Measurements from ENCODE around the gene MRPS21. TPM values are rescaled to one million over a fixed set of nuclear protein-coding genes. Genes with fewer than 3 reads are reported as not detected.
A peak's percentile ranks its signal among the peaks of the same experiment; 100 is the strongest.

The MRPS21 gene
- total RNA-seq, 4 donors from 2014 or later, result 27.4 to 61.0 (median 48.6) TPM

DNA sequence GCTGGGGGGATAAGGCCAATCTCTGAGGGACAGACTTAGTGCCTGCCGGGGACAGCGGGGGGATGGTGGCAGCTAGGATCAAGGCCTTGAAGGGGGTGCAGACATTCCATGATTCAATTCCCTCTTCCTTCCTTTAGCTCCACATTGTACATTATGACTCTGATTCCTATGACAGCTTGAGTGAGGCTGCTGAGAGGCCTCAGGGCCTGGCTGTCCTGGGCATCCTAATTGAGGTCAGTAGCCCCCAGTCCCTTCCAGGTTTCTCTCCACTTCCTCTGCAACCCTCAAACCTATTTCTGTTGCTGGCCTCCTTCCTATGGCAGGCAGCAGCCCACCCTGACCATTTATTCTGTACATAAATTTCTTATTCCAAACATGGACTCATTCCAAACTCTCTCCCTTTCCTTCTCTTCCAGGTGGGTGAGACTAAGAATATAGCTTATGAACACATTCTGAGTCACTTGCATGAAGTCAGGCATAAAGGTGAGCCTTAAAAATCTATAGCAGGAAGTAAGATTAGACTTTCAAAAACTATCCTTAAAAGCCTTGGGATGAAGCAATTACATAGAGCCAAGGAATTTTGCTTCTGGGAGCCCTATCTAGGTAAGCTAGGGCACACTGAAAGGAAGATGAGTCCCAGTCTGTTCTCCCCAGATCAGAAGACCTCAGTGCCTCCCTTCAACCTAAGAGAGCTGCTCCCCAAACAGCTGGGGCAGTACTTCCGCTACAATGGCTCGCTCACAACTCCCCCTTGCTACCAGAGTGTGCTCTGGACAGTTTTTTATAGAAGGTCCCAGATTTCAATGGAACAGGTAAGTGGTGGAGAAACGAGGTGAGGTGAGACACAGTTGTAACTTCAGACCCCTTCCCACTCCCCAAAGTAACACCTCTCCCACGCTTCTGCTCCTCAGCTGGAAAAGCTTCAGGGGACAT lies 31.0 kb upstream of the MRPS21 start:
- TF ChIP-seq, protein P1, sequence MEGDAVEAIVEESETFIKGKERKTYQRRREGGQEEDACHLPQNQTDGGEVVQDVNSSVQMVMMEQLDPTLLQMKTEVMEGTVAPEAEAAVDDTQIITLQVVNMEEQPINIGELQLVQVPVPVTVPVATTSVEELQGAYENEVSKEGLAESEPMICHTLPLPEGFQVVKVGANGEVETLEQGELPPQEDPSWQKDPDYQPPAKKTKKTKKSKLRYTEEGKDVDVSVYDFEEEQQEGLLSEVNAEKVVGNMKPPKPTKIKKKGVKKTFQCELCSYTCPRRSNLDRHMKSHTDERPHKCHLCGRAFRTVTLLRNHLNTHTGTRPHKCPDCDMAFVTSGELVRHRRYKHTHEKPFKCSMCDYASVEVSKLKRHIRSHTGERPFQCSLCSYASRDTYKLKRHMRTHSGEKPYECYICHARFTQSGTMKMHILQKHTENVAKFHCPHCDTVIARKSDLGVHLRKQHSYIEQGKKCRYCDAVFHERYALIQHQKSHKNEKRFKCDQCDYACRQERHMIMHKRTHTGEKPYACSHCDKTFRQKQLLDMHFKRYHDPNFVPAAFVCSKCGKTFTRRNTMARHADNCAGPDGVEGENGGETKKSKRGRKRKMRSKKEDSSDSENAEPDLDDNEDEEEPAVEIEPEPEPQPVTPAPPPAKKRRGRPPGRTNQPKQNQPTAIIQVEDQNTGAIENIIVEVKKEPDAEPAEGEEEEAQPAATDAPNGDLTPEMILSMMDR (IDR thresholded peaks at IDR 0.05), result no peak
- TF ChIP-seq POLR2A (IDR thresholded peaks at IDR 0.05), result no peak
- 81 to 83% methylated on average over 6 of the region's 6 CpGs for WGBS, 2 donors
- Histone ChIP-seq H3K27me3 (no peaks in the 10 kb centered on the region), H3K9me3 (no peaks in the 10 kb centered on the region), H3K27ac (no peak overlapping the region), H3K4me3 (replicated peaks in 1 of 3) (no peak overlapping the region), H3K36me3 (peaks cover 17 to 20% of the 10 kb centered on the region in 2 donors), H3K4me1 (peaks cover 11 to 35% of the 10 kb centered on the region in 2 donors)
- intact Hi-C loops (cut with DNase I), result no loop called here
- DNase-seq, result no peak

DNA sequence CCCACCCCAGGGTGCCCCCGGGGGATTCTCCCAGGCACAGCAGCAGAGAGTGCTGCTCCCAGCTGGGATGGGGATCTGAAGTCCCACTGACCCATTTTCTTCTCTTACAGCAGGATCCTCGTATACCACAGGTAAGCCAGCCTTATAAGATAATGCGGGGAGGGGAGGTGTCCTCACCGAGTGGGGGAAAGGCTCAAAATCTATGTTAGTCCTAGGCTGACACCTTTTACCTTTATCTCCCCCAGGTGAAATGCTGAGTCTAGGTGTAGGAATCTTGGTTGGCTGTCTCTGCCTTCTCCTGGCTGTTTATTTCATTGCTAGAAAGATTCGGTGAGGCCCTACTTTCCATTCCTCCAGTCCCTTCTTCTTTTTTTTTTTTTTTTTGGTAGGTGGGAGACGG lies 30.1 kb upstream of the MRPS21 start:
- peaks cover 16 to 30% of the 10 kb centered on the region in 2 donors for H3K4me1 ChIP-seq
- no peaks in the 10 kb centered on the region for H3K27me3 ChIP-seq
- 77 to 86% methylated on average over 6 of the region's 6 CpGs for WGBS, 2 donors
- no peak overlapping the region for H3K27ac ChIP-seq
- H3K9me3 ChIP-seq, result no peaks in the 10 kb centered on the region
- no peak overlapping the region for H3K4me3 ChIP-seq (replicated peaks in 1 of 3)
- TF ChIP-seq, protein P1 (IDR thresholded peaks at IDR 0.05), result no peak
- TF ChIP-seq POLR2A (IDR thresholded peaks at IDR 0.05), result no peak
- H3K36me3 ChIP-seq, result peaks cover 17 to 20% of the 10 kb centered on the region in 2 donors
- DNase-seq, result no peak
- intact Hi-C loops (cut with DNase I), result no loop called here

DNA sequence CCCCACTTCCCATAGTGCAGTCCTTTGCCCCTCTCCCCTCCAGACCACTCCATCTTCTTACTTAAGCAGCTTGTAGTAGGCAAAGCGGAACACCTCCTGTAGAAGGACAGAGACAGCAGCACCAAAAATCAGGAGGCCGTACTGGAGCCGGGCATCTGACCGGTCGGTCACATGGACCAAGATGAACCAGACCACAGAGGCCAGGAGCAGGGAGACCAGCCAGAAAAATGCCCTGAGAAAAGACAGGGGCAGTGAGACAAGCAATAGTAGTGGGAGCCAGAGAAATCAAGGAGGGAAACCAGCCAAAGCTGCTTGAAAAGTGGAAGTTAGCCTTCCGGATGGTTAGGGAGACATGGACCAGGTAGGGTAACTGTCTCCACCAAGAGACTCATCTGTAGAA lies 25.8 kb upstream of the MRPS21 start:
- Histone ChIP-seq H3K27me3 (no peaks in the 10 kb centered on the region), H3K27ac (peak overlapping the region; percentile 76 to 96 (median 79))
- 28 to 30% methylated on average over 6 of the region's 6 CpGs for WGBS, 2 donors

DNA sequence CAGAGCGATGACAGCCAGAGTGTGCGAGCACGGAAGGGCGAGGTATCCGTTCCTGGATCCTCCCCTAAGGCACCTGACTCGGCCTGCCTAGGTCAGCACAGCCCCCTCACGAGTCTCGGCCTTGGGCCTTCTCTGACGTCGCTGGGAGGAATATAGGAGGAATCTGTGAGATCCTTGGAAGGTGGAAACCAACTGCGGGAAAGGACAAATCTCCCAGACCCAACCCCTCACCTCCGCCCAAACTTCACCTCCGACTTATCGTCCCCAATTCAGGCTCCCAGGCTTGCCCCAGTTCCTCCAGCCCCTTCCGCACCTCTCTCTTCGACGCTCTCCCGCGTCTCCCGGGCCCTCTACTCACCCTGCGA lies 25.3 kb upstream of the MRPS21 start:
- peak overlapping the region; percentile 69 to 99 (median 93) for H3K4me3 ChIP-seq (replicated peaks in 1 of 3)
- H3K4me1 ChIP-seq, result peaks cover 7 to 19% of the 10 kb centered on the region in 2 donors
- intact Hi-C loops (cut with DNase I), result no loop called here
- H3K36me3 ChIP-seq, result peaks cover 17 to 20% of the 10 kb centered on the region in 2 donors
- 0% methylated on average over 20 to 21 of the region's 21 CpGs for WGBS, 2 donors
- DNase-seq, result peak; percentile 52 to 57
- no peak for TF ChIP-seq POLR2A (IDR thresholded peaks at IDR 0.05)
- TF ChIP-seq, protein P1 (IDR thresholded peaks at IDR 0.05), result no peak
- H3K9me3 ChIP-seq, result no peaks in the 10 kb centered on the region
- H3K27ac ChIP-seq, result peak overlapping the region; percentile 76 to 96 (median 79)
- no peaks in the 10 kb centered on the region for H3K27me3 ChIP-seq

More for the DNA sequence above, 25.8 kb upstream of the MRPS21 start:
- Histone ChIP-seq H3K9me3 (no peaks in the 10 kb centered on the region), H3K4me3 (replicated peaks in 1 of 3) (peak overlapping the region; percentile 69 to 99 (median 93)), H3K36me3 (peaks cover 17 to 20% of the 10 kb centered on the region in 2 donors), H3K4me1 (peaks cover 7 to 19% of the 10 kb centered on the region in 2 donors)
- TF ChIP-seq, protein P1 (IDR thresholded peaks at IDR 0.05), result no peak
- no peak for TF ChIP-seq POLR2A (IDR thresholded peaks at IDR 0.05)
- DNase-seq, result no peak
- intact Hi-C loops (cut with DNase I), result no loop called here

Data from thyroid gland (tissue), 4 donors.